H9 (cell line): ENCODE data around the gene OLFM4. TPM values are rescaled to one million over a fixed set of nuclear protein-coding genes. Genes with fewer than 3 reads are reported as not detected.

Experiments
- DNase-seq: peaks from one replicate; pipeline ENCODE4 v3.0.0-alpha.2; 2017
- H2AFZ ChIP-seq: one replicate; pipeline ENCODE4 v1.6.1; 2013; ENCODE audit warnings: mild to moderate bottlenecking, low read length, control low read depth, moderate library complexity
- H2AK5ac ChIP-seq: 2 replicates; pipeline ENCODE4 v1.6.1; 2013; ENCODE audit warnings: low read length, control low read depth, mixed read lengths; ENCODE audit not compliant: insufficient read length
- H2BK120ac ChIP-seq: one replicate; pipeline ENCODE4 v1.6.1; 2013; ENCODE audit warnings: low read depth, mild to moderate bottlenecking, low read length, control low read depth, inconsistent platforms; ENCODE audit not compliant: poor library complexity, severe bottlenecking
- H2BK12ac ChIP-seq: 2 replicates; pipeline ENCODE4 v1.6.1; 2013; ENCODE audit warnings: low read length, control low read depth, mixed read lengths, low read depth; ENCODE audit not compliant: insufficient read length
- H2BK15ac ChIP-seq: 2 replicates; pipeline ENCODE4 v1.6.1; 2013; ENCODE audit warnings: low read depth, low read length, control low read depth
- H2BK20ac ChIP-seq: one replicate; pipeline ENCODE4 v1.6.1; 2013; ENCODE audit warnings: low read depth, mild to moderate bottlenecking, low read length, control low read depth, inconsistent platforms; ENCODE audit not compliant: poor library complexity, severe bottlenecking
- H2BK5ac ChIP-seq: 2 replicates; pipeline ENCODE4 v1.6.1; 2013; ENCODE audit warnings: low read length, control low read depth, mixed read lengths; ENCODE audit not compliant: insufficient read length
- H3K14ac ChIP-seq: 2 replicates; pipeline ENCODE4 v1.6.1; 2013; ENCODE audit warnings: low read length, control low read depth; ENCODE audit not compliant: insufficient read depth
- H3K18ac ChIP-seq: 2 replicates; pipeline ENCODE4 v1.6.1; 2013; ENCODE audit warnings: low read depth, mild to moderate bottlenecking, mixed read lengths, low read length, control low read depth; ENCODE audit not compliant: insufficient read length
- H3K23ac ChIP-seq: 2 replicates; pipeline ENCODE4 v1.6.1; 2013; ENCODE audit warnings: low read length, control low read depth, mixed read lengths, low read depth; ENCODE audit not compliant: insufficient read length
- H3K23me2 ChIP-seq: 2 replicates; pipeline ENCODE4 v1.6.1; 2013; ENCODE audit warnings: low read depth, mild to moderate bottlenecking, mixed read lengths, low read length, control low read depth; ENCODE audit not compliant: insufficient read length, poor library complexity, severe bottlenecking
- H3K27ac ChIP-seq: 2 replicates; pipeline ENCODE4 v1.5.1; 2013; ENCODE audit warnings: low read length, control low read depth, mixed read lengths, low read depth; ENCODE audit not compliant: insufficient read length
- H3K27me3 ChIP-seq: 2 replicates; pipeline ENCODE4 v1.6.1; 2013; ENCODE audit warnings: low read length, control low read depth, inconsistent platforms; ENCODE audit not compliant: insufficient read depth
- H3K4ac ChIP-seq: 2 replicates; pipeline ENCODE4 v1.6.1; 2013; ENCODE audit warnings: low read depth, mild to moderate bottlenecking, control low read depth, inconsistent platforms, low read length, moderate library complexity
- H3K4me1 ChIP-seq: 2 replicates; pipeline ENCODE4 v1.6.1; 2013; ENCODE audit warnings: low read length, control low read depth, inconsistent platforms; ENCODE audit not compliant: insufficient read depth
- H3K4me2 ChIP-seq: 2 replicates; pipeline ENCODE4 v1.6.1; 2013; ENCODE audit warnings: low read length, control low read depth, mixed read lengths; ENCODE audit not compliant: insufficient read length, insufficient read depth
- H3K56ac ChIP-seq: 2 replicates; pipeline ENCODE4 v1.6.1; 2013; ENCODE audit warnings: low read depth, mild to moderate bottlenecking, mixed read lengths, low read length, control low read depth; ENCODE audit not compliant: insufficient read length
- H3K79me1 ChIP-seq: 2 replicates; pipeline ENCODE4 v1.6.1; 2013; ENCODE audit warnings: low read depth, mild to moderate bottlenecking, moderate library complexity, low read length, control low read depth, inconsistent platforms; ENCODE audit not compliant: insufficient read depth, poor library complexity, severe bottlenecking
- H3K79me2 ChIP-seq: 2 replicates; pipeline ENCODE4 v1.6.1; 2013; ENCODE audit warnings: low read length, control low read depth, inconsistent platforms; ENCODE audit not compliant: insufficient read depth
- H3K9ac ChIP-seq: 2 replicates; pipeline ENCODE4 v1.6.1; 2013; ENCODE audit warnings: low read length, control low read depth, mixed read lengths; ENCODE audit not compliant: insufficient read length; ENCODE audit errors: extremely low read depth
- H3K9me3 ChIP-seq: one replicate; pipeline ENCODE4 v1.6.1; 2013; ENCODE audit warnings: low read depth, low read length, inconsistent platforms; ENCODE audit not compliant: control insufficient read depth
- H3T11ph ChIP-seq: one replicate; pipeline ENCODE4 v1.6.1; 2013; ENCODE audit warnings: mild to moderate bottlenecking, low read length, control low read depth, inconsistent platforms
- H4K20me1 ChIP-seq: one replicate; pipeline ENCODE4 v1.6.1; 2013; ENCODE audit not compliant: control insufficient read depth, insufficient read length, insufficient read depth
- H4K5ac ChIP-seq: 2 replicates; pipeline ENCODE4 v1.6.1; 2013; ENCODE audit warnings: low read depth, mild to moderate bottlenecking, mixed read lengths, low read length, control low read depth; ENCODE audit not compliant: insufficient read length
- H4K8ac ChIP-seq: replicated peaks from 2 replicates; pipeline ENCODE4 v1.6.1; 2013; ENCODE audit warnings: low read length, control low read depth, mixed read lengths, low read depth; ENCODE audit not compliant: insufficient read length
- H4K91ac ChIP-seq: 2 replicates; pipeline ENCODE4 v1.6.1; 2013; ENCODE audit warnings: low read depth, mild to moderate bottlenecking, moderate library complexity, mixed read lengths, low read length, control low read depth; ENCODE audit not compliant: insufficient read length
- H3K27ac Mint-ChIP-seq, 3 experiments: 2 replicates in 2 of 3; 3 replicates in 1 of 3; pipeline ENCODE4 v1.8.0; 2020 to 2021; ENCODE audit warnings: mixed read lengths in 3 of 3, mild to moderate bottlenecking in 1 of 3, moderate library complexity in 1 of 3
- H3K27me3 Mint-ChIP-seq: 2 replicates; pipeline ENCODE4 v1.8.0; 2021; ENCODE audit warnings: low read depth, mild to moderate bottlenecking, moderate library complexity, mixed read lengths
- H3K36me3 Mint-ChIP-seq, 3 experiments: 2 replicates in 2 of 3; 3 replicates in 1 of 3; pipeline ENCODE4 v1.8.0; 2020 to 2021; ENCODE audit warnings: low read depth in 3 of 3, mixed read lengths in 3 of 3; ENCODE audit not compliant: insufficient read depth in 1 of 3
- H3K4me1 Mint-ChIP-seq, 2 experiments: 2 replicates each; pipeline ENCODE4 v1.8.0; 2020; ENCODE audit warnings: mixed read lengths in 2 of 2
- H3K4me3 Mint-ChIP-seq, 2 experiments: 2 replicates in 1 of 2; 3 replicates in 1 of 2; pipeline ENCODE4 v1.8.0; 2020 to 2021; ENCODE audit warnings: mild to moderate bottlenecking in 2 of 2, mixed read lengths in 2 of 2, moderate library complexity in 1 of 2
- H3K9me3 Mint-ChIP-seq, 2 experiments: 2 replicates in 1 of 2; 3 replicates in 1 of 2; pipeline ENCODE4 v1.8.0; 2020; ENCODE audit warnings: mild to moderate bottlenecking in 2 of 2, mixed read lengths in 2 of 2, moderate library complexity in 1 of 2
- CTCF ChIP-seq: fragments of 200-600 bp; sonication (generic); conservative IDR thresholded peaks from 3 replicates; pipeline ENCODE4 v1.8.0; 2021; ENCODE audit warnings: antibody characterized with exemption, mild to moderate bottlenecking
- total RNA-seq: library from RNA; stranded (reverse); gene quantifications from 2 replicates; pipeline ENCODE4 v1.2.1, GENCODE V29; 2021

The OLFM4 gene
- total RNA-seq, 1 experiment from 2014 or later, result not detected

DNA sequence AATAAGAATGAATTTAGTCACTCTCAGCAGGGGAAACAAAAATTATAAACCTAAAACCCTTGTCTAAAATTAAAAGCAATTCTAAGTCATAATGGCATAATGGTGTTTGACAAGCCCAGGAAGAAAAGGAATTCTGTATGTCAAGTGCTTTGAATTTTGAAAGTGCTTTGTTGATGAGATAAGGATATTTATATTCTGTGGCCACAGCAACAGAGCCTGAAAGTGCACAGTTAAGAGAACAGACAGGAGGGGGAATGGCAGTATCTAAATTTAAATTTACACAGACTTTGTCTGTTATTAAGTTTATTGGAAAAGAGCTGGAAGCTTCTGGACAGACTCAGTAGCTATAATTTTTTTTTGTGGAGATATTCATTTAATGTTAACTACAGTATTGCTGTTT, 69.8 kb downstream of the OLFM4 start:
- Mint-ChIP-seq H3K27me3 (no peaks in the 10 kb centered on the region), H3K4me3 (no peak overlapping the region), H3K9me3 (peaks cover under 1 to 5% of the 10 kb centered on the region in 2 experiments; a peak in 3 of 5 replicates), H3K36me3 (peaks cover 0 to under 1% (median 0%) of the 10 kb centered on the region in 3 experiments; a peak in 2 of 7 replicates), H3K27ac (no peak overlapping the region), H3K4me1 (no peaks in the 10 kb centered on the region)
- no peak overlapping the region for H4K5ac ChIP-seq
- H3K9ac ChIP-seq, result no peak overlapping the region
- no peak for DNase-seq
- no peak overlapping the region for H2BK15ac ChIP-seq
- H3T11ph ChIP-seq, result no peak overlapping the region
- H2BK120ac ChIP-seq, result no peak overlapping the region
- H3K4me2 ChIP-seq, result no peak overlapping the region
- no peaks in the 10 kb centered on the region for H4K20me1 ChIP-seq
- no peaks in the 10 kb centered on the region for H3K79me2 ChIP-seq
- no peak for TF ChIP-seq CTCF
- H2BK5ac ChIP-seq, result no peak overlapping the region
- H3K4ac ChIP-seq, result no peak overlapping the region
- no peak overlapping the region for H4K8ac ChIP-seq
- no peak overlapping the region for H3K27ac ChIP-seq
- H3K14ac ChIP-seq, result no peak overlapping the region
- no peaks in the 10 kb centered on the region for H3K4me1 ChIP-seq
- no peak overlapping the region for H3K18ac ChIP-seq
- H2BK20ac ChIP-seq, result no peak overlapping the region
- H4K91ac ChIP-seq, result no peak overlapping the region
- H3K79me1 ChIP-seq, result no peaks in the 10 kb centered on the region
- no peaks in the 10 kb centered on the region for H3K9me3 ChIP-seq
- no peak overlapping the region for H2AFZ ChIP-seq
- no peak overlapping the region for H3K23ac ChIP-seq
- no peaks in the 10 kb centered on the region for H3K27me3 ChIP-seq
- no peak overlapping the region for H2BK12ac ChIP-seq
- no peaks in the 10 kb centered on the region for H3K23me2 ChIP-seq
- no peak overlapping the region for H2AK5ac ChIP-seq
- no peak overlapping the region for H3K56ac ChIP-seq
